Measurements from ENCODE around the gene TMEM269.

DNA sequence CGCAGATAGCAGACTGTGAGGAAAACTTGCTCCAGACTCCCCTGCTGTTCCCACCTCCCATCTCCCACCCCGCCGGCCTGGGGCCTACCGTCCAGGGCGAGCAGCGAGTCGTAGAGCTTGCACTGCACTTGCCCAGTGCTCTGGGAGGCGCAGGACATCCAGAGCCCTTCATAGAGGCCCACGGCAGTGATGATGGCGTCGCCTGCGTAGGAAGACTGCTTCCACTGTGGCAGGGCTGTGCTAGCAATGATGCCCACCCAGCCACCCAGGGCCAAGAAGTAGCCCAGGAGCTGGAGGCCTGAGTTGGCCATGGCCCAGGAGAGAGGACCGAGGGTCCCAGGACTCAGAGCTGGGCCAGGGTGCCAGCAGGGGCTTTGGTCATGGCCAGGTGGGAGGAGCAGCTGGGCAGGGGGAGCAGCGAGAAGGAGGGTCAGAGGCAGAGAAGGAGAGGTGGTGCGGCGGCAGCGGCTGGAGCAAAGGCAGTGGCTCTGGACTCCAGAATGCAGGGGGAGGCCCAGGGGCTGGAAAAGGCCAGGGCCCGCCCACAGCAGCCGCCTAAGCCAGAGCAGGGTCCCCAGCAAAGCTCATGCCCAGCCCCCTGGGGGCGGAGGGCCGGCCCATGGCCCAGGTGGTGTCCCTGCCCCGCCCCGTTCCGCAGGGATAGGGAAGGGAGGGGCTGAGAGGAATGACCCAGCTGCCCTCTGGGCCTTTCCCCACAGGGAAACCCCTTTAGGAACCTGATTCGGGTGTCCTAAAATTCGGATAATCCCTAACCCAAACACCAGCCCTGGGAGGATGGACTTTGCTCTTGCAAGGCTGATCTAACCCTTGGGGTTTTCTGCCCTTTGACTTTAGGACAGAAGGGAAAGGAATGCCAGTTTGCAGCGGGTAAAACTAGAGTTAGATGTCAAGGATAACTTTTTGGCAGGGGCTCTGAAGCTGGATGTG lies 44.8 kb upstream of the TMEM269 start, which contains the start of gene CLDN19:
- no peak for TF ChIP-seq EZH2 (IDR thresholded peaks at IDR 0.05; ENCODE audit: borderline replicate concordance, low read depth, low read length)
- TF ChIP-seq, protein P1, sequence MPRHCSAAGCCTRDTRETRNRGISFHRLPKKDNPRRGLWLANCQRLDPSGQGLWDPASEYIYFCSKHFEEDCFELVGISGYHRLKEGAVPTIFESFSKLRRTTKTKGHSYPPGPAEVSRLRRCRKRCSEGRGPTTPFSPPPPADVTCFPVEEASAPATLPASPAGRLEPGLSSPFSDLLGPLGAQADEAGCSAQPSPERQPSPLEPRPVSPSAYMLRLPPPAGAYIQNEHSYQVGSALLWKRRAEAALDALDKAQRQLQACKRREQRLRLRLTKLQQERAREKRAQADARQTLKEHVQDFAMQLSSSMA (CRISPR knock-in tag; IDR thresholded peaks at IDR 0.05): no peak
- TF ChIP-seq, protein P2, sequence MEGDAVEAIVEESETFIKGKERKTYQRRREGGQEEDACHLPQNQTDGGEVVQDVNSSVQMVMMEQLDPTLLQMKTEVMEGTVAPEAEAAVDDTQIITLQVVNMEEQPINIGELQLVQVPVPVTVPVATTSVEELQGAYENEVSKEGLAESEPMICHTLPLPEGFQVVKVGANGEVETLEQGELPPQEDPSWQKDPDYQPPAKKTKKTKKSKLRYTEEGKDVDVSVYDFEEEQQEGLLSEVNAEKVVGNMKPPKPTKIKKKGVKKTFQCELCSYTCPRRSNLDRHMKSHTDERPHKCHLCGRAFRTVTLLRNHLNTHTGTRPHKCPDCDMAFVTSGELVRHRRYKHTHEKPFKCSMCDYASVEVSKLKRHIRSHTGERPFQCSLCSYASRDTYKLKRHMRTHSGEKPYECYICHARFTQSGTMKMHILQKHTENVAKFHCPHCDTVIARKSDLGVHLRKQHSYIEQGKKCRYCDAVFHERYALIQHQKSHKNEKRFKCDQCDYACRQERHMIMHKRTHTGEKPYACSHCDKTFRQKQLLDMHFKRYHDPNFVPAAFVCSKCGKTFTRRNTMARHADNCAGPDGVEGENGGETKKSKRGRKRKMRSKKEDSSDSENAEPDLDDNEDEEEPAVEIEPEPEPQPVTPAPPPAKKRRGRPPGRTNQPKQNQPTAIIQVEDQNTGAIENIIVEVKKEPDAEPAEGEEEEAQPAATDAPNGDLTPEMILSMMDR (IDR thresholded peaks at IDR 0.05 in 2 of 3, conservative IDR thresholded peaks at IDR 0.05 in 1 of 3; ENCODE audit: insufficient read depth in 2 of 3, low read depth in 1 of 3, low read length in 3 of 3): no peak
- TF ChIP-seq, protein P3, sequence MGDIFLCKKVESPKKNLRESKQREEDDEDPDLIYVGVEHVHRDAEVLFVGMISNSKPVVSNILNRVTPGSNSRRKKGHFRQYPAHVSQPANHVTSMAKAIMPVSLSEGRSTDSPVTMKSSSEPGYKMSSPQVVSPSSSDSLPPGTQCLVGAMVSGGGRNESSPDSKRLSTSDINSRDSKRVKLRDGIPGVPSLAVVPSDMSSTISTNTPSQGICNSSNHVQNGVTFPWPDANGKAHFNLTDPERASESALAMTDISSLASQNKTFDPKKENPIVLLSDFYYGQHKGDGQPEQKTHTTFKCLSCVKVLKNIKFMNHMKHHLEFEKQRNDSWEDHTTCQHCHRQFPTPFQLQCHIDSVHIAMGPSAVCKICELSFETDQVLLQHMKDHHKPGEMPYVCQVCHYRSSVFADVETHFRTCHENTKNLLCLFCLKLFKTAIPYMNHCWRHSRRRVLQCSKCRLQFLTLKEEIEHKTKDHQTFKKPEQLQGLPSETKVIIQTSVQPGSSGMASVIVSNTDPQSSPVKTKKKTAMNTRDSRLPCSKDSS (IDR thresholded peaks at IDR 0.05; ENCODE audit: low read depth, partially characterized antibody): no peak
